OCI-LY3 (cell line): Measurements from ENCODE around the gene RPL6.

ENCODE experiments used
- EZH2phosphoT487 ChIP-seq: fragments of 200-600 bp; shearing (Covaris generic); IDR thresholded peaks from 2 replicates; pipeline ENCODE4 v1.6.1; 2018; ENCODE audit warnings: antibody characterized with exemption, mixed run types, low read depth
- TF ChIP-seq, protein P1 (sequence below): fragments of 200-600, 300-600 bp; sonication (generic); IDR thresholded peaks from 2 replicates; pipeline ENCODE4 v1.5.1; 2014; ENCODE audit warnings: antibody characterized with exemption, low read length, low read depth

DNA sequence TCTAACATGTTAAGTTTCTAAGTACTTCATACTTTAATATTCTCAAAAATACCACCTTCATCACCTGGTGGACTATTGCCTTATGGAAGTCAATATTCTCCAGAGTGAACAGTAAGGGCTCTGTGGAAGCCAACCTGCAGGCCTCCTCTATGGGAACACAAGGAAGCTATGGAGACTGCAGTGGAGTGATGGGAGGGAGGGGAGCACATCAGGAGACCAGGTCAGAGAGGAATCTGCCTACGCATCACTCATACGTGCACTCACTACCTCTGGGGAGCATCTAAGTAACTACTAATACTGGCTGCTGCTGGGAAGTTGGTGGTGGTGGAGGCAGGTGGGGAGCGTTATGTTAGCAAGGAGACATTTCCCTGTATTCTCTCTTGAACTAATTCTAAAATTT is 47.1 kb downstream of the RPL6 start:
- TF ChIP-seq, protein P1, sequence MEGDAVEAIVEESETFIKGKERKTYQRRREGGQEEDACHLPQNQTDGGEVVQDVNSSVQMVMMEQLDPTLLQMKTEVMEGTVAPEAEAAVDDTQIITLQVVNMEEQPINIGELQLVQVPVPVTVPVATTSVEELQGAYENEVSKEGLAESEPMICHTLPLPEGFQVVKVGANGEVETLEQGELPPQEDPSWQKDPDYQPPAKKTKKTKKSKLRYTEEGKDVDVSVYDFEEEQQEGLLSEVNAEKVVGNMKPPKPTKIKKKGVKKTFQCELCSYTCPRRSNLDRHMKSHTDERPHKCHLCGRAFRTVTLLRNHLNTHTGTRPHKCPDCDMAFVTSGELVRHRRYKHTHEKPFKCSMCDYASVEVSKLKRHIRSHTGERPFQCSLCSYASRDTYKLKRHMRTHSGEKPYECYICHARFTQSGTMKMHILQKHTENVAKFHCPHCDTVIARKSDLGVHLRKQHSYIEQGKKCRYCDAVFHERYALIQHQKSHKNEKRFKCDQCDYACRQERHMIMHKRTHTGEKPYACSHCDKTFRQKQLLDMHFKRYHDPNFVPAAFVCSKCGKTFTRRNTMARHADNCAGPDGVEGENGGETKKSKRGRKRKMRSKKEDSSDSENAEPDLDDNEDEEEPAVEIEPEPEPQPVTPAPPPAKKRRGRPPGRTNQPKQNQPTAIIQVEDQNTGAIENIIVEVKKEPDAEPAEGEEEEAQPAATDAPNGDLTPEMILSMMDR = no peak
- no peak for TF ChIP-seq EZH2phosphoT487
